IMR-90 (cell line): ENCODE measurements around the gene CHDH. TPM values are rescaled to one million over a fixed set of nuclear protein-coding genes. Genes with fewer than 3 reads are reported as not detected.

Experiments
- ATAC-seq: fragments of 200-7000 bp; cut with Tn5 transposase; 2 replicates; pipeline ENCODE4 v1.9.1; 2020; ENCODE audit warnings: low read depth, mild to moderate bottlenecking, moderate library complexity
- BruUV-seq: library from RNA; stranded (reverse); fragments of 400-500 nt; replicated peaks from 2 replicates; lab custom pipeline; 2021; lab: Mats Ljungman, UMichigan
- CTCF ChIA-PET: fragments of 300-600 bp; formaldehyde crosslinking; extraction: SDS; loops from one replicate; lab custom pipeline; 2021; ENCODE audit warnings: antibody characterized with exemption; lab: Yijun Ruan, JAX
- POLR2A ChIA-PET: fragments of 300-600 bp; sonication (Branson Sonifier 250); formaldehyde crosslinking; loops from one replicate; lab custom pipeline; 2022; ENCODE audit warnings: antibody characterized with exemption; ENCODE audit not compliant: unreplicated experiment; lab: Charles Lee
- DNase-seq: peaks from one replicate; pipeline ENCODE4 v3.0.0; 2013
- H2AFZ ChIP-seq: replicated peaks from 2 replicates; pipeline ENCODE3; 2013; ENCODE audit warnings: low read length, mild to moderate bottlenecking; ENCODE audit not compliant: poor library complexity
- H2AK5ac ChIP-seq: 2 replicates; pipeline ENCODE4 v1.6.1; 2013; ENCODE audit warnings: low read depth, low read length, inconsistent platforms
- H2AK9ac ChIP-seq: replicated peaks from 2 replicates; pipeline ENCODE3; 2013; ENCODE audit warnings: mild to moderate bottlenecking, low read depth, low read length, moderate library complexity; ENCODE audit not compliant: poor library complexity
- H2BK120ac ChIP-seq: 2 replicates; pipeline ENCODE4 v1.6.1; 2013; ENCODE audit warnings: low read depth, low read length, inconsistent platforms
- H2BK15ac ChIP-seq: 3 replicates; pipeline ENCODE4 v1.6.1; 2013; ENCODE audit warnings: low read depth, low read length, inconsistent platforms
- H2BK20ac ChIP-seq: 2 replicates; pipeline ENCODE4 v1.6.1; 2013; ENCODE audit warnings: low read depth, mild to moderate bottlenecking, inconsistent platforms, low read length, moderate library complexity
- H2BK5ac ChIP-seq: 2 replicates; pipeline ENCODE4 v1.6.1; 2013; ENCODE audit warnings: mild to moderate bottlenecking, low read depth, low read length, inconsistent platforms; ENCODE audit not compliant: poor library complexity, severe bottlenecking
- H3K14ac ChIP-seq: replicated peaks from 2 replicates; pipeline ENCODE4 v1.6.1; 2013; ENCODE audit warnings: low read depth, low read length, inconsistent platforms
- H3K18ac ChIP-seq: 2 replicates; pipeline ENCODE4 v1.6.1; 2013; ENCODE audit warnings: low read depth, low read length, control low read depth
- H3K23ac ChIP-seq: 2 replicates; pipeline ENCODE4 v1.6.1; 2013; ENCODE audit warnings: low read depth, low read length, inconsistent platforms
- H3K27ac ChIP-seq: 2 replicates; pipeline ENCODE4 v1.5.1; 2013; ENCODE audit warnings: mild to moderate bottlenecking, control low read depth, low read length; ENCODE audit not compliant: insufficient read depth
- H3K27me3 ChIP-seq: 2 replicates; pipeline ENCODE4 v1.6.1; 2013; ENCODE audit warnings: low read length; ENCODE audit not compliant: control insufficient read depth, insufficient read depth
- H3K36me3 ChIP-seq: 2 replicates; pipeline ENCODE4 v1.6.1; 2013; ENCODE audit warnings: low read length, mixed read lengths; ENCODE audit not compliant: control insufficient read depth, insufficient read depth
- H3K4ac ChIP-seq: 2 replicates; pipeline ENCODE4 v1.6.1; 2013; ENCODE audit warnings: low read depth, low read length, inconsistent platforms
- H3K4me1 ChIP-seq: 2 replicates; pipeline ENCODE4 v1.6.1; 2013; ENCODE audit warnings: low read length, mixed read lengths; ENCODE audit not compliant: control insufficient read depth, insufficient read depth
- H3K4me2 ChIP-seq: 2 replicates; pipeline ENCODE4 v1.6.1; 2013; ENCODE audit warnings: low read depth, mild to moderate bottlenecking, control low read depth, low read length, moderate library complexity
- H3K4me3 ChIP-seq: 2 replicates; pipeline ENCODE4 v1.5.1; 2013; ENCODE audit warnings: low read depth, mild to moderate bottlenecking, control low read depth, low read length, moderate library complexity; ENCODE audit not compliant: insufficient read depth
- H3K56ac ChIP-seq: 2 replicates; pipeline ENCODE4 v1.6.1; 2013; ENCODE audit warnings: low read length, inconsistent platforms; ENCODE audit not compliant: insufficient read depth; ENCODE audit errors: extremely low read depth
- H3K79me1 ChIP-seq, 2 experiments: 2 replicates each; pipeline ENCODE4 v1.6.1; 2013; ENCODE audit warnings: low read length in 2 of 2, inconsistent platforms in 1 of 2, low read depth in 1 of 2
- H3K9ac ChIP-seq: 2 replicates; pipeline ENCODE4 v1.6.1; 2013; ENCODE audit warnings: low read depth, low read length, control low read depth
- H3K9me1 ChIP-seq: 2 replicates; pipeline ENCODE4 v1.6.1; 2013; ENCODE audit warnings: low read length, inconsistent platforms; ENCODE audit not compliant: insufficient read depth
- H3K9me3 ChIP-seq: 2 replicates; pipeline ENCODE4 v1.6.1; 2013; ENCODE audit warnings: low read length; ENCODE audit not compliant: control insufficient read depth, insufficient read depth
- H4K20me1 ChIP-seq: 2 replicates; pipeline ENCODE4 v1.6.1; 2013; ENCODE audit warnings: low read length, inconsistent platforms; ENCODE audit not compliant: insufficient read depth
- H4K5ac ChIP-seq: 2 replicates; pipeline ENCODE4 v1.6.1; 2013; ENCODE audit warnings: mild to moderate bottlenecking, low read depth, low read length, control low read depth
- H4K8ac ChIP-seq, 2 experiments: 2 replicates each; pipeline ENCODE4 v1.6.1; 2013; ENCODE audit warnings: low read depth in 2 of 2, low read length in 2 of 2, control low read depth in 1 of 2, inconsistent platforms in 1 of 2
- H4K91ac ChIP-seq: 2 replicates; pipeline ENCODE4 v1.6.1; 2013; ENCODE audit warnings: low read depth, low read length, inconsistent platforms; ENCODE audit not compliant: insufficient read depth
- BHLHE40 ChIP-seq: fragments of 150-350 bp; IDR thresholded peaks from 2 replicates; pipeline ENCODE4 v1.6.1; 2016; ENCODE audit warnings: mild to moderate bottlenecking, low read depth, low read length
- CEBPB ChIP-seq: IDR thresholded peaks from 2 replicates; pipeline ENCODE4 v1.6.1; 2012; ENCODE audit warnings: low read depth, low read length, improper control_type of control experiment
- CHD1 ChIP-seq: IDR thresholded peaks from 2 replicates; pipeline ENCODE4 v1.6.1; 2012; ENCODE audit warnings: low read depth, low read length, improper control_type of control experiment
- FOS ChIP-seq: fragments of 150-350 bp; IDR thresholded peaks from 2 replicates; pipeline ENCODE4 v1.6.1; 2016; ENCODE audit warnings: low read depth, low read length
- MAFK ChIP-seq: IDR thresholded peaks from 2 replicates; pipeline ENCODE4 v1.6.1; 2012; ENCODE audit warnings: low read depth, low read length, improper control_type of control experiment
- MAZ ChIP-seq: IDR thresholded peaks from 2 replicates; pipeline ENCODE4 v1.6.1; 2012; ENCODE audit warnings: low read depth, mild to moderate bottlenecking, low read length, improper control_type of control experiment, moderate library complexity, borderline replicate concordance
- MXI1 ChIP-seq: IDR thresholded peaks from 2 replicates; pipeline ENCODE4 v1.6.1; 2012; ENCODE audit warnings: low read depth, mild to moderate bottlenecking, low read length, moderate library complexity, borderline replicate concordance
- NFE2L2 ChIP-seq: fragments of 150-350 bp; IDR thresholded peaks from 2 replicates; pipeline ENCODE4 v1.6.1; 2016; ENCODE audit warnings: low read depth, mild to moderate bottlenecking, low read length
- POLR2A ChIP-seq: IDR thresholded peaks from 2 replicates; pipeline ENCODE4 v1.6.1; 2012; ENCODE audit warnings: mild to moderate bottlenecking, low read depth, low read length
- RAD21 ChIP-seq: IDR thresholded peaks from 2 replicates; pipeline ENCODE4 v1.6.1; 2012; ENCODE audit warnings: low read length, improper control_type of control experiment
- RCOR1 ChIP-seq: IDR thresholded peaks from 2 replicates; pipeline ENCODE4 v1.6.1; 2012; ENCODE audit warnings: mild to moderate bottlenecking, low read length, improper control_type of control experiment; ENCODE audit not compliant: insufficient replicate concordance
- RFX5 ChIP-seq: IDR thresholded peaks from 2 replicates; pipeline ENCODE4 v1.8.0; 2012; ENCODE audit warnings: low read depth, mild to moderate bottlenecking, low read length, moderate library complexity
- SMC3 ChIP-seq: fragments of 150-350 bp; IDR thresholded peaks from 2 replicates; pipeline ENCODE4 v1.6.1; 2016; ENCODE audit warnings: low read depth, mild to moderate bottlenecking, antibody characterized with exemption, low read length, moderate library complexity
- WGBS, 2 experiments: methylation state at CpG; one replicate each; pipeline versions ENCODE4 v1.1.5 to v1.1.7; 2013; ENCODE audit warnings: missing lambda C conversion rate in 2 of 2; ENCODE audit not compliant: insufficient read length in 1 of 2; ENCODE audit errors: extremely low coverage in 2 of 2; 5-methylcytosine and 5-hydroxymethylcytosine counted together
- dilution Hi-C: fragments of 300-500 bp; cut with HindIII; formaldehyde crosslinking; loops from one replicate; pipeline ENCODE4 v1.14.3; 2018; ENCODE audit warnings: low sequenced_read_pairs; ENCODE audit not compliant: unreplicated experiment
- in situ Hi-C: fragments of 300-500 bp; cut with MboI; formaldehyde crosslinking; loops from 3 replicates; pipeline ENCODE4 v1.14.3; 2019; ENCODE audit warnings: low sequenced_read_pairs, inconsistent platforms, mixed read lengths
- intact Hi-C: fragments of 100-400 bp; cut with micrococcal nuclease; formaldehyde crosslinking; loops from 2 replicates; pipeline ENCODE4 v1.10.0; 2022
- polyA plus RNA-seq, 3 experiments: library from polyadenylated mRNA; depleted of rRNA; stranded (reverse); fragments of >200 nt; gene quantifications; 2 replicates each; pipeline ENCODE4 v1.2.3, GENCODE V29; 2012; ENCODE audit warnings: low replicate concordance in 1 of 3
- total RNA-seq: library from RNA; depleted of rRNA; stranded (reverse); fragments of >200 nt; gene quantifications from 2 replicates; pipeline ENCODE4 v1.2.3, GENCODE V29; 2012
- TF ChIP-seq, protein P1 (sequence below): fragments of 150-350 bp; IDR thresholded peaks from 2 replicates; pipeline ENCODE4 v1.6.1; 2017; ENCODE audit warnings: mild to moderate bottlenecking, antibody characterized with exemption, low read length, low read depth
- TF ChIP-seq, protein P2 (sequence below): fragments of 150-350 bp; IDR thresholded peaks from 2 replicates; pipeline ENCODE4 v1.6.1; 2016; ENCODE audit warnings: low read depth, mild to moderate bottlenecking, low read length, moderate library complexity, borderline replicate concordance

The CHDH gene
- total and polyA plus RNA-seq, 2 of the 4 experiments (the other 2 are of a cell fraction) = under 0.01 to 0.19 TPM

DNA sequence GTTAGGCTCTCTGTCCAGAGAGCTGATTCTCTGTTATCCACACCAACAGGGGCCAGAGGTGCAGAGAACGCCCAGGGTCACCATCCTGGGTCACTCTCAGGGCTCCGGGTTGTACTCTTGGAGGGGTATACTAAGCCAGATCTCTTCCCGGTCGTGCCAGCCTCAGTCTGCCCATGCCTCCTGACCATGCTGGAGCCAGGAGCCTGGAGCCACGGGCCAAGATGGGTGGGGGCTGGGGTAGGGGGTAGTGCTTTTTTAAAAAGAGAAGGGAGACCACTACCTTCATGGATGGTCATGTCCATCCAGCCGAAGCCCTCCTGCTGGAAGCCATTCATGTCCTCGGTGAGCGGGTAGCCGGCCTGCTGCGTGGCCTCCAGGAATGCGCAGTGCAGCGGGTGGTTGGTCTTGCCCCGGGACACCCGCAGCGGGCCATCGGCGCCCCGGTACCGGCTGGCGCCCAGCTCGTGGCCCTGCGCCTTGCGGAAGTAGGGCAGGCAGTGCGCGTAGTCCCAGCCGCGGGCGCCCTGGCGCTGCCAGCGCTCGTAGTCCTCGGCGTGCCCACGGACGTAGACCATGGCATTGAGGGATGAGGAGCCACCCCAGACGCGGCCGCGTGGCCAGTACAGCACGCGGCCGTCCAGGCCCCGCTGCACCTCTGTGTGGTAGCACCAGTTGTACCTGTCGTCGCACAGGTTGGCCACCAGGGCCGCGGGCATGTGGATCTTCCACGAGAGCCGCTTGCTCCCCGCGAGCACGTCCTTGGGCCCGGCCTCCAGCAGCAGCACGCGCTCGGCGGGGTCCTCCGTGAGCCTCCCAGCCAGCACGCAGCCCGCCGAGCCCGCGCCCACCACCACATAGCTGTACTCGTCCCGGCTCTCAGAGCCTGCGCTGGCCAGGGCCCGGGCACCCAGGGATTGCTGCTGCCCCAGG, 22.9 kb downstream of the CHDH start (continued):
- no peak for TF ChIP-seq RCOR1

DNA sequence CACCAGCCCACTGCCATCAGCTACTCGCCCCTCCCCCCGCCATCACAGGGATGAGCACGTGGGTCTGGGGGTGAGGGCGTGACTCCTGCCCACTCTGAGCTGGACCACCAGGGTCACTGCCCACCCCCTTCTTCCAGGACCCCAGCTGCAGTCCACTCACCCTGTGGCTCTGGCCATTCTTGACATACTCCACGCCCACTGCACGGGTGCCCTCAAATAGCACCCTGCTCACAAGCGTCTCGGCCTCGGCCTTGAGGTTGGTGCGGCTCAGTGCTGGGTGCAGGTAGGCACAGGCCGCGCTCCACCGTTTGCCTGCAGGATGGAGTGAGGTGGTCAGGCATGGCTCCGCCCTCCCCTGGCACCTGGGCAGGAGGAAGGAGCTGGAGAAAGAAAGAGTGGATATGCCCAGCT, 23.9 kb downstream of the CHDH start:
- in situ Hi-C loops = no loop called here
- TF ChIP-seq RFX5 = no peak
- no peak for TF ChIP-seq CHD1
- no peak for TF ChIP-seq MXI1
- no peak for TF ChIP-seq BHLHE40
- no peak for TF ChIP-seq RCOR1
- no peak for TF ChIP-seq FOS
- TF ChIP-seq CEBPB = no peak
- no peak for TF ChIP-seq RAD21
- TF ChIP-seq MAZ = no peak
- TF ChIP-seq, protein P1, sequence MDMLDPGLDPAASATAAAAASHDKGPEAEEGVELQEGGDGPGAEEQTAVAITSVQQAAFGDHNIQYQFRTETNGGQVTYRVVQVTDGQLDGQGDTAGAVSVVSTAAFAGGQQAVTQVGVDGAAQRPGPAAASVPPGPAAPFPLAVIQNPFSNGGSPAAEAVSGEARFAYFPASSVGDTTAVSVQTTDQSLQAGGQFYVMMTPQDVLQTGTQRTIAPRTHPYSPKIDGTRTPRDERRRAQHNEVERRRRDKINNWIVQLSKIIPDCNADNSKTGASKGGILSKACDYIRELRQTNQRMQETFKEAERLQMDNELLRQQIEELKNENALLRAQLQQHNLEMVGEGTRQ = no peak
- TF ChIP-seq NFE2L2 = no peak
- no peak for TF ChIP-seq POLR2A
- TF ChIP-seq, protein P2, sequence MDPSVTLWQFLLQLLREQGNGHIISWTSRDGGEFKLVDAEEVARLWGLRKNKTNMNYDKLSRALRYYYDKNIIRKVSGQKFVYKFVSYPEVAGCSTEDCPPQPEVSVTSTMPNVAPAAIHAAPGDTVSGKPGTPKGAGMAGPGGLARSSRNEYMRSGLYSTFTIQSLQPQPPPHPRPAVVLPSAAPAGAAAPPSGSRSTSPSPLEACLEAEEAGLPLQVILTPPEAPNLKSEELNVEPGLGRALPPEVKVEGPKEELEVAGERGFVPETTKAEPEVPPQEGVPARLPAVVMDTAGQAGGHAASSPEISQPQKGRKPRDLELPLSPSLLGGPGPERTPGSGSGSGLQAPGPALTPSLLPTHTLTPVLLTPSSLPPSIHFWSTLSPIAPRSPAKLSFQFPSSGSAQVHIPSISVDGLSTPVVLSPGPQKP = no peak
- no peak for TF ChIP-seq SMC3
- TF ChIP-seq MAFK = no peak

More for the DNA sequence above, 23.9 kb downstream of the CHDH start:
- dilution Hi-C loops (no loop called here), intact Hi-C loops (no loop called here)
- H2BK120ac ChIP-seq = no peak overlapping the region
- no peak overlapping the region for H2BK15ac ChIP-seq
- ChIA-PET POLR2A (no interaction called here), CTCF (no interaction called here)
- H3K79me1 ChIP-seq = no peaks in the 10 kb centered on the region
- H2AFZ ChIP-seq = no peak overlapping the region
- no peaks in the 10 kb centered on the region; the same call in 1 of the 2 replicates for H3K27me3 ChIP-seq
- H4K20me1 ChIP-seq = no peaks in the 10 kb centered on the region
- no peak overlapping the region for H2BK20ac ChIP-seq
- H3K23ac ChIP-seq = no peak overlapping the region
- H3K27ac ChIP-seq = no peak overlapping the region
- H3K56ac ChIP-seq = no peak overlapping the region
- H2BK5ac ChIP-seq = no peak overlapping the region
- H3K14ac ChIP-seq = no peak overlapping the region
- no peak overlapping the region for H3K4ac ChIP-seq
- DNase-seq (no peak), ATAC-seq (no peak)
- no peak overlapping the region for H4K91ac ChIP-seq
- H3K9me3 ChIP-seq = no peaks in the 10 kb centered on the region
- H2AK5ac ChIP-seq = no peak overlapping the region
- no peak overlapping the region for H4K5ac ChIP-seq
- no peaks in the 10 kb centered on the region for H3K36me3 ChIP-seq
- no peak overlapping the region for H3K9ac ChIP-seq
- H3K18ac ChIP-seq = no peak overlapping the region
- BruUV-seq = no TSS peak
- no peak overlapping the region for H3K4me3 ChIP-seq
- no peak overlapping the region for H4K8ac ChIP-seq
- WGBS, 2 experiments = 88% methylated on average over 5 of the region's 14 CpGs; no CpG with 5 or more reads in 1 of the 2 experiments
- H3K9me1 ChIP-seq = no peaks in the 10 kb centered on the region
- H3K4me2 ChIP-seq = no peak overlapping the region
- no peaks in the 10 kb centered on the region for H3K4me1 ChIP-seq
- H2AK9ac ChIP-seq = no peak overlapping the region
